ENCODE data around the gene DTX3. TPM values are rescaled to one million over a fixed set of nuclear protein-coding genes. Genes with fewer than 3 reads are reported as not detected.

The DTX3 gene
- polyA plus RNA-seq, 4 donors, result 5.4 to 12.5 (median 9.9) TPM; not detected in 1

- Histone ChIP-seq H3K9me3 (ENCODE audit: control insufficient read depth in 2 of 2, insufficient read depth in 1 of 2, low read depth in 1 of 2, low read length in 1 of 2) (no peaks in the 10 kb centered on the region), H3K4me1 (ENCODE audit: control insufficient read depth in 3 of 3, insufficient read depth in 2 of 3, low read depth in 1 of 3, low read length in 2 of 3) (peaks cover 0 to 22% (median 0%) of the 10 kb centered on the region in 3 donors), H3K36me3 (ENCODE audit: control insufficient read depth in 3 of 3, insufficient read depth in 2 of 3, low read depth in 1 of 3, low read length in 3 of 3) (no peaks in the 10 kb centered on the region), H3K27me3 (ENCODE audit: control insufficient read depth in 3 of 3, insufficient read depth in 3 of 3, low read length in 3 of 3) (peaks cover 0 to 12% (median 0%) of the 10 kb centered on the region in 3 donors), H3K27ac (ENCODE audit: low read depth in 1 of 3, low read length in 2 of 3) (no peak overlapping the region), H3K4me3 (ENCODE audit: low read depth in 1 of 3, low read length in 3 of 3) (no peak overlapping the region)
- DNase-seq (no peak), FAIRE-seq (no peak)
- WGBS, 3 donors, result 88 to 92% (median 92%) methylated on average over 2 of the region's 2 CpGs
Measured at GRCh38 chr12:57579011-57579410, 25.6 kb upstream of the DTX3 start.

- WGBS, 3 donors, result 45 to 78% (median 70%) methylated on average over 8 of the region's 8 CpGs
- no peaks in the 10 kb centered on the region for H3K9me3 ChIP-seq (ENCODE audit: control insufficient read depth in 2 of 2, insufficient read depth in 1 of 2, low read depth in 1 of 2, low read length in 1 of 2)
- H3K36me3 ChIP-seq (ENCODE audit: control insufficient read depth in 3 of 3, insufficient read depth in 2 of 3, low read depth in 1 of 3, low read length in 3 of 3), result no peaks in the 10 kb centered on the region
- FAIRE-seq (no peak), DNase-seq (peak; percentile 47 to 64)
- peaks cover 0 to 22% (median 0%) of the 10 kb centered on the region in 3 donors for H3K4me1 ChIP-seq (ENCODE audit: control insufficient read depth in 3 of 3, insufficient read depth in 2 of 3, low read depth in 1 of 3, low read length in 2 of 3)
- peak overlapping the region in 1 of 3 donors; percentile 52 for H3K27ac ChIP-seq (ENCODE audit: low read depth in 1 of 3, low read length in 2 of 3)
- no peak overlapping the region for H3K4me3 ChIP-seq (ENCODE audit: low read depth in 1 of 3, low read length in 3 of 3)
- H3K27me3 ChIP-seq (ENCODE audit: control insufficient read depth in 3 of 3, insufficient read depth in 3 of 3, low read length in 3 of 3), result peaks cover 0 to 18% (median 0%) of the 10 kb centered on the region in 3 donors
Measured at GRCh38 chr12:57579677-57580465, 24.8 kb upstream of the DTX3 start.

- H3K9me3 ChIP-seq (ENCODE audit: control insufficient read depth in 2 of 2, insufficient read depth in 1 of 2, low read depth in 1 of 2, low read length in 1 of 2), result no peaks in the 10 kb centered on the region
- no peak for FAIRE-seq
- 91 to 93% (median 92%) methylated on average over 4 of the region's 4 CpGs for WGBS, 3 donors
Measured at GRCh38 chr12:57580466-57580795, 24.2 kb upstream of the DTX3 start.

GRCh38 chr12:57581802-57582201, 22.8 kb upstream of the DTX3 start:
- 84 to 95% (median 85%) methylated on average over 1 of the region's 1 CpG for WGBS, 3 donors
- no peak overlapping the region for H3K4me3 ChIP-seq (ENCODE audit: low read depth in 1 of 3, low read length in 3 of 3)

More at GRCh38 chr12:57580466-57580795, 24.2 kb upstream of the DTX3 start:
- Histone ChIP-seq H3K4me1 (ENCODE audit: control insufficient read depth in 3 of 3, insufficient read depth in 2 of 3, low read depth in 1 of 3, low read length in 2 of 3) (peaks cover 0 to 22% (median 0%) of the 10 kb centered on the region in 3 donors), H3K27ac (ENCODE audit: low read depth in 1 of 3, low read length in 2 of 3) (no peak overlapping the region), H3K36me3 (ENCODE audit: control insufficient read depth in 3 of 3, insufficient read depth in 2 of 3, low read depth in 1 of 3, low read length in 3 of 3) (no peaks in the 10 kb centered on the region), H3K4me3 (ENCODE audit: low read depth in 1 of 3, low read length in 3 of 3) (no peak overlapping the region), H3K27me3 (ENCODE audit: control insufficient read depth in 3 of 3, insufficient read depth in 3 of 3, low read length in 3 of 3) (peaks cover 0 to 20% (median 0%) of the 10 kb centered on the region in 3 donors)
- DNase-seq, result no peak

GRCh38 chr12:57582440-57582839, 22.2 kb upstream of the DTX3 start:
- Histone ChIP-seq H3K27ac (ENCODE audit: low read depth in 1 of 3, low read length in 2 of 3) (no peak overlapping the region), H3K4me3 (ENCODE audit: low read depth in 1 of 3, low read length in 3 of 3) (no peak overlapping the region), H3K9me3 (ENCODE audit: control insufficient read depth in 2 of 2, insufficient read depth in 1 of 2, low read depth in 1 of 2, low read length in 1 of 2) (no peaks in the 10 kb centered on the region), H3K36me3 (ENCODE audit: control insufficient read depth in 3 of 3, insufficient read depth in 2 of 3, low read depth in 1 of 3, low read length in 3 of 3) (no peaks in the 10 kb centered on the region), H3K27me3 (ENCODE audit: control insufficient read depth in 3 of 3, insufficient read depth in 3 of 3, low read length in 3 of 3) (peaks cover 0 to 31% (median 0%) of the 10 kb centered on the region in 3 donors), H3K4me1 (ENCODE audit: control insufficient read depth in 3 of 3, insufficient read depth in 2 of 3, low read depth in 1 of 3, low read length in 2 of 3) (peaks cover 0 to 12% (median 0%) of the 10 kb centered on the region in 3 donors)
- no peak for DNase-seq
- 98 to 100% (median 100%) methylated on average over 1 of the region's 1 CpG for WGBS, 3 donors
- no peak for FAIRE-seq

More at GRCh38 chr12:57581802-57582201, 22.8 kb upstream of the DTX3 start:
- Histone ChIP-seq H3K36me3 (ENCODE audit: control insufficient read depth in 3 of 3, insufficient read depth in 2 of 3, low read depth in 1 of 3, low read length in 3 of 3) (no peaks in the 10 kb centered on the region), H3K9me3 (ENCODE audit: control insufficient read depth in 2 of 2, insufficient read depth in 1 of 2, low read depth in 1 of 2, low read length in 1 of 2) (no peaks in the 10 kb centered on the region), H3K27me3 (ENCODE audit: control insufficient read depth in 3 of 3, insufficient read depth in 3 of 3, low read length in 3 of 3) (peaks cover 0 to 27% (median 0%) of the 10 kb centered on the region in 3 donors), H3K27ac (ENCODE audit: low read depth in 1 of 3, low read length in 2 of 3) (no peak overlapping the region), H3K4me1 (ENCODE audit: control insufficient read depth in 3 of 3, insufficient read depth in 2 of 3, low read depth in 1 of 3, low read length in 2 of 3) (peaks cover 0 to 12% (median 0%) of the 10 kb centered on the region in 3 donors)
- DNase-seq, result no peak
- FAIRE-seq, result no peak

GRCh38 chr12:57583008-57583831, 21.4 kb upstream of the DTX3 start:
- H3K9me3 ChIP-seq (ENCODE audit: control insufficient read depth in 2 of 2, insufficient read depth in 1 of 2, low read depth in 1 of 2, low read length in 1 of 2), result no peaks in the 10 kb centered on the region
- no peak overlapping the region for H3K4me3 ChIP-seq (ENCODE audit: low read depth in 1 of 3, low read length in 3 of 3)
- peaks cover 0 to 12% (median 0%) of the 10 kb centered on the region in 3 donors for H3K4me1 ChIP-seq (ENCODE audit: control insufficient read depth in 3 of 3, insufficient read depth in 2 of 3, low read depth in 1 of 3, low read length in 2 of 3)
- FAIRE-seq (no peak), DNase-seq (peak; percentile 63 to 82)
- peaks cover 0 to 39% (median 0%) of the 10 kb centered on the region in 3 donors for H3K27me3 ChIP-seq (ENCODE audit: control insufficient read depth in 3 of 3, insufficient read depth in 3 of 3, low read length in 3 of 3)
- no peaks in the 10 kb centered on the region for H3K36me3 ChIP-seq (ENCODE audit: control insufficient read depth in 3 of 3, insufficient read depth in 2 of 3, low read depth in 1 of 3, low read length in 3 of 3)
- 40 to 44% (median 41%) methylated on average over 13 of the region's 13 CpGs for WGBS, 3 donors
- no peak overlapping the region for H3K27ac ChIP-seq (ENCODE audit: low read depth in 1 of 3, low read length in 2 of 3)

GRCh38 chr12:57584050-57584449, 20.6 kb upstream of the DTX3 start:
- H3K9me3 ChIP-seq (ENCODE audit: control insufficient read depth in 2 of 2, insufficient read depth in 1 of 2, low read depth in 1 of 2, low read length in 1 of 2), result no peaks in the 10 kb centered on the region
- peaks cover 0 to 42% (median 0%) of the 10 kb centered on the region in 3 donors for H3K27me3 ChIP-seq (ENCODE audit: control insufficient read depth in 3 of 3, insufficient read depth in 3 of 3, low read length in 3 of 3)
- H3K4me1 ChIP-seq (ENCODE audit: control insufficient read depth in 3 of 3, insufficient read depth in 2 of 3, low read depth in 1 of 3, low read length in 2 of 3), result peaks cover 0 to 12% (median 0%) of the 10 kb centered on the region in 3 donors
- no peak for DNase-seq
- no peaks in the 10 kb centered on the region for H3K36me3 ChIP-seq (ENCODE audit: control insufficient read depth in 3 of 3, insufficient read depth in 2 of 3, low read depth in 1 of 3, low read length in 3 of 3)
- 88 to 100% (median 96%) methylated on average over 2 of the region's 2 CpGs for WGBS, 3 donors
- no peak overlapping the region for H3K4me3 ChIP-seq (ENCODE audit: low read depth in 1 of 3, low read length in 3 of 3)
- no peak for FAIRE-seq
- H3K27ac ChIP-seq (ENCODE audit: low read depth in 1 of 3, low read length in 2 of 3), result no peak overlapping the region

GRCh38 chr12:57584690-57585089, 19.9 kb upstream of the DTX3 start:
- DNase-seq (no peak), FAIRE-seq (no peak)
- H3K9me3 ChIP-seq (ENCODE audit: control insufficient read depth in 2 of 2, insufficient read depth in 1 of 2, low read depth in 1 of 2, low read length in 1 of 2), result no peaks in the 10 kb centered on the region
- H3K4me1 ChIP-seq (ENCODE audit: control insufficient read depth in 3 of 3, insufficient read depth in 2 of 3, low read depth in 1 of 3, low read length in 2 of 3), result peaks cover 0 to 7% (median 0%) of the 10 kb centered on the region in 3 donors
- no peaks in the 10 kb centered on the region for H3K36me3 ChIP-seq (ENCODE audit: control insufficient read depth in 3 of 3, insufficient read depth in 2 of 3, low read depth in 1 of 3, low read length in 3 of 3)
- no peak overlapping the region for H3K4me3 ChIP-seq (ENCODE audit: low read depth in 1 of 3, low read length in 3 of 3)
- peaks cover 0 to 42% (median 0%) of the 10 kb centered on the region in 3 donors for H3K27me3 ChIP-seq (ENCODE audit: control insufficient read depth in 3 of 3, insufficient read depth in 3 of 3, low read length in 3 of 3)
- no peak overlapping the region for H3K27ac ChIP-seq (ENCODE audit: low read depth in 1 of 3, low read length in 2 of 3)
